Stimulated activated naive CD8-positive, alpha-beta T cell treated with anti-CD3 and anti-CD28 coated beads, Interleukin-15, Interleukin-2, amounts not matched to agents 100 U/mL and 50 U/mL, for 24 hours (primary cell): Measurements from ENCODE around the gene BRK1.
"Not testable (repeated sequence)": the region's sequence is repeated elsewhere in the genome, so short reads cannot be mapped to it uniquely, and the experiment has no call there.

Experiments
- ATAC-seq: fragments of 150-1000 bp; cut with Tn5 transposase; one replicate; pipeline ENCODE4 v1.10.0; 2021
- DNase-seq: peaks from one replicate; pipeline ENCODE4 v3.0.0; 2021

The BRK1 gene

DNA sequence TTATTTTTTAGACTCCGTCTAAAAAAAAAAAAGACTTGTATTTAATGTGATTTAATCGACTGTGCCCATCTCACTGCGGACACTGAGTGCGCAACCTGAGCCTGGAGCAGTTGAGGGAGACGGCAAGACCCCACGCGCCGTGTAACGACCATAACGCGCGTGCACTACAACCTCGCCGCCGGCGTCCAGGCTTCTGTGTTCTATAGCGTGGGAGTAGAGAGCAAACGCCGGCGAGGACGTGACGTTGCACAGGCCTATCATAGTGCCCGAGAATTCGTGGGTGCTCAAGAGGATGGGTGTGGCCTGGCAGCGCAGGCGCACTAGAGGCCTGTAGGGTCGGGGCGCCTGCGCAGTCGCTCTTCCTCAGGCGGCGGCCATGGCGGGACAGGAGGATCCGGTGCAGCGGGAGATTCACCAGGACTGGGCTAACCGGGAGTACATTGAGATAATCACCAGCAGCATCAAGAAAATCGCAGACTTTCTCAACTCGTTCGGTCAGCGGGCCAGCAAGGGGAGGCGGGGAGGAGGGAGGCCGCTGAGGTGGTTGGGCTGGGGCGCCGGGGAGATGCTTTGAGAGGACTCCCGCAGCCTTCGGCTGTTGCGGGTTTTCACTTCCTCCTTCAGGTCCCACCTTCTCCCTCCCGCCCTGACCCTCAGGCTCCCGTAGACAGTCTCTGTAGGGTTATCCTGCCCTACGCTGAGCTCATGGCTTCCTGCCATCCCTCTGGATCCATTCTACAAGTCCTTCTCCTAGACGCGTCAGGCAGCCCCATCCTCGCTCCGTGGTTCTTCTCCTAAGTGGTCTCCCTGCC, at the start of gene BRK1:
BRK1 (plus strand) TSS at position 350 of the 812 bp plus-strand sequence; CDS start at position 377, 27 bp downstream.
- peak; percentile 99 for ATAC-seq

DNA sequence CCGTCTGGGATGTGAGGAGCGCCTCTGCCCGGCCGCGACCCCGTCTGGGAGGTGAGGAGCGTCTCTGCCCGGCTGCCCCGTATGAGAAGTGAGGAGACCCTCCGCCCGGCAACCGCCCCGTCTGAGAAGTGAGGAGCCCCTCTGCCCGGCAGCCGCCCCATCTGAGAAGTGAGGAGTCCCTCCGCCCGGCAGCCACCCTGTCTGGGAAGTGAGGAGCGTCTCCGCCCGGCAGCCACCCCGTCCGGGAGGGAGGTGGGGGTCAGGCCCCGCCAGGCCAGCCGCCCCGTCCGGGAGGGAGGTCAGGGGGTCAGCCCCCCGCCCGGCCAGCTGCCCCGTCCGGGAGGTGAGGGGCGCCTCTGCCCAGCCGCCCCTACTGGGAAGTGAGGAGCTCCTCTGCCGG, 45.4 kb upstream of the BRK1 start:
- ATAC-seq: not testable (repeated sequence)

More for the DNA sequence above, at the start of gene BRK1:
- DNase-seq: peak; percentile 94

DNA sequence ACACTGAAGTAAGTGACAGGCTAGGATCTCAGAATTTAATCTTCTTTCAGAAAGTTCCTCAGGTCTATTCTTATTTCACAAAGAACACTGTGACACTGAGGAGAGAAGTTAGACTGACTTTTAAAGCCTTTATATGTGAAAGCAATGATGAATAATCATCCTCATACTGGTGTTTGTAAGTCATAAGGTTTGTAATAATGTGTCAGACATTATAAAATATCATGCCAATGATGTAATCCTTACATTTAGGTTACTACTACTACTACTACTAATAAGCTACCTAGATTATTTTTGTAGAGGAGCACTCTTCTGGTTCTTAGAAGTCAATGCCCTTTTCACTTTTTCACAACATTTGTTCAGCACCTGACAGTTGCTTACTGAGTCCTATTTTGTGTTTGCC, 40.8 kb upstream of the BRK1 start:
- ATAC-seq: no peak
- DNase-seq: no peak

More for the DNA sequence above, 45.4 kb upstream of the BRK1 start:
- DNase-seq: not testable (repeated sequence)

DNA sequence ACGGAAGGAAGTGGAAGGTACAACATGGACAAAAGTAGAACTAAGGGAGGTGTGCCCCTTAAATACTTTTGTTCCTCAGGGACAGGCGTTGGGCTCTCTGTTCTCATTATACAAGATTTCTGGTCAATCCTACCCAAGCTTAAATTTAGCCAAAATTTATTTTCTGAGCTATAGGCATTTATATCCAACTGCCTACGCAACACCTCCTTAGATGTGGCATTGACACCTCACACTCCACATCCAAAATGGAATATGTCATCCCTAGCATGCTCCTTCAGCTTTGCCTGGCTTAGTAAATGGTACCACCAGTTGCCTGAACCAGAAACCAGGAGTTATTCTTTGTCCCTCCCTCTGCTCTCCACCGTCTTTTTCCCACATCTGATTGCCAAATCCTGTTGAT, 33.6 kb upstream of the BRK1 start:
- ATAC-seq (no peak), DNase-seq (no peak)

DNA sequence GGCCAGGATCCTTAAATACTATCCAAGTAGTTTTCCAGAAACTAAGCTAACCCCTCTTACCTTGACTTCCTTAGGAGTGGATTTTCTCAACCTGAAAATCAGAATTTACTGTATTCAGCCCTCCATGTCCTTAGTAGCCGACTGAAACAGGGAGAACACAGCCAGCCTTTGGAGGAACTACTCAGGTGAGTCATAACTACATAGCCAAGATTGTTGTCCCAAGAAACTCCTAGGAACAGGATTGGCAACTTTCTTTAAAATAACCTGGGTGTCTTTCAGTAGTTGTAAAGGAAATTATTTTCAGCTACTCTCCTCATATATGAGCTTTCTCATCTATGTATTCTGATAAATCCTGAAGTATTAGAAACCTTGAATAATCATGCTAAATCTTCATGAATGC, 29.7 kb upstream of the BRK1 start:
- DNase-seq (no peak), ATAC-seq (no peak)

DNA sequence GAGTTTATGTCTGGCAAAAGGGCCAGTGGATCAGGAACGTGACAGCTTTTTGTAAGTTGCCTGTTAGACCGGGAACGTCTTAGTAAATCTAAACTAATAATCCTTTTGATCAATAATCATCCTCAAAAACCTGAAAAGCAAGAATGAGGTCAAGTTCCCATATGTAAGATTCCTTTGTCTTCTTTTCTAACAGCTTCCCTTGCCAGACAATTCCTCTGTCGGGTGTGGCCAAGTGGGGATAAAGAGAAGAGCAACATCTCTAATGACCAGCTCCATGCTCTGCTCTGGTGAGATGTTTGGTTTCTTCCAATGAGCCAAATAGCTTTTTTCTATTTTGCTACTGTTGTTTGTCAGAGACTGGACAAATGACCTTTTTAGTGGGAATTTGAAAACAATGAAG, 27.2 kb upstream of the BRK1 start:
- DNase-seq (no peak), ATAC-seq (no peak)

DNA sequence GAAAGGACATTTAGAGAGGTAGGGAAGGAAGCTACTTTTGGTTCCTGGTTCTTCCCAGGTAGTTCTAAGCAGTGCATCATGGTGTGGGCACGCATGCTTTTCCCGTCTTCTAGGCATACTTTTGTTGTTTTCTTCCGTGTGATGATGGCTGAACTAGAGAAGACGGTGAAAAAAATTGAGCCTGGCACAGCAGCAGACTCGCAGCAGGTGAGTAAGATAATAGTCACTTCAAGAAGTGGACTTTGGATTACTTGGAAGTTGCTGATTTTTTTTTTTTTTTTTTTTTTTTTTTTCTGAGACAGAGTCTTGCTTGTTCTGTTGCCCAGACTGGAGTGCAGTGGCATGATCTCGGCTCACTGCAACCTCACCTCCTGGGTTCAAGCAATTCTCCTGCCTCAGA, 25.3 kb upstream of the BRK1 start:
- no peak for ATAC-seq

DNA sequence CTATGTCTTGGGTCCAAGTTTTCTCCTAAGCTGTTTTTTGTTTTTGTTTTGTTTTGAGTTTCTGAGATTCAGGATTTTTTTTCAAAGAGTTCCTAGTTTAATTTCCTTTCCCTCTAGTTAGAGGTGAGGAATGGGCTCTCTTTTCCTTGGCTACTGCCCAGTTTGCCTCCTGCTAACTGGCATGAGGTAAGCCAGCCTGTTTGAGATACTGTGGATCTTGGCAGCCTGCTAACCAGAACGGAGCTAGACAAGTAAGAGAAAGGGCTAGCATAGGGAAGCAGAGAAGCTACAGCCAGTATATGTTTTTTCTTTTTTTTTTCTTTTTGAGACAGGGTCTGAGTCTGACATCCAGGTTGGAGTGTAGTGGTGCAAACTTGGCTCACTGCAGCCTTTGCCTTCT, 24.7 kb upstream of the BRK1 start:
- ATAC-seq, DNase-seq: not testable (repeated sequence)

More for the DNA sequence above, 25.3 kb upstream of the BRK1 start:
- DNase-seq: no peak

DNA sequence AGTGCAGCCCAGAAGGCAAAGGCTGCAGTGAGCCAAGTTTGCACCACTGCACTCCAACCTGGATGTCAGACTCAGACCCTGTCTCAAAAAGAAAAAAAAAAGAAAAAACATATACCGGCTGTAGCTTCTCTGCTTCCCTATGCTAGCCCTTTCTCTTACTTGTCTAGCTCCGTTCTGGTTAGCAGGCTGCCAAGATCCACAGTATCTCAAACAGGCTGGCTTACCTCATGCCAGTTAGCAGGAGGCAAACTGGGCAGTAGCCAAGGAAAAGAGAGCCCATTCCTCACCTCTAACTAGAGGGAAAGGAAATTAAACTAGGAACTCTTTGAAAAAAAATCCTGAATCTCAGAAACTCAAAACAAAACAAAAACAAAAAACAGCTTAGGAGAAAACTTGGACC, 24.1 kb upstream of the BRK1 start:
- ATAC-seq, DNase-seq: not testable (repeated sequence)

DNA sequence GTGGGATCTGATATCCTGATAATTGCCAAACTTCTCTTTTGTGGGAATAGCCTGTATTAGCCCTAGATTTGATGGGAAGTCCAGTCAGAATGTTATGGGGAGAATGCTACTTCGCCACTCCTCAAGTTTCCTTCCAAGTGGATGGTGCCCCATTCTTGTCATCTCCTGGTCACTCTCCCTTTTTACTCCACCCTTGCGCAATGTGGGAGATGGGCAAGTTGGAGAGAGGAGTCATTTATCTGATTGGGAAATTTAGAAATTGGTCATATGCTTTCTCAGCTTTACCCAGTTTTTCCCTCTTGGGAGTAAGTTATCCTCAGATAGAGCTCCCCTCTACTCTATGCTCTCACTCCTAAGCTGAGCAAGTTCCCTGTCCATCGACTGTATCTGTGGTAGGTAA, 21.8 kb upstream of the BRK1 start:
- ATAC-seq: no peak
- DNase-seq: no peak

DNA sequence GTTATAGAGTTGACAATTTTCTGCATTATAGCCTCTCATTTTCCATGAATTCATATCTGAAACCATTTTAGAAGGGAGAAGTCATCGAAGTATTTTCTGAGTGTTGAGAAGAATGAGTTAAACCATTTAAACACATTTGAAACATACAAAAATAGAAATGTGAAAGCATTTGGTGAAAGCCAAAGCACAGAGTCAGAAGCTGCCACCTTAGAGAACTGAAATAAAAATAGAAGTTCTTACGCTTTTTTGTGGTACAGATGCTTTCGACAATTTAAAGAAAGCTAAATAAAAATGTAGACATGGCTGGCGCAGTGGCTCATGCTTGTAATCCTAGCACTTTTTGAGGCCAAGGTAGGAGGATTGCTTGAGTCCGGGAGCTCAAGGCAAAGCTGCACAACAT, 16.4 kb upstream of the BRK1 start:
- ATAC-seq (no peak), DNase-seq (no peak)

DNA sequence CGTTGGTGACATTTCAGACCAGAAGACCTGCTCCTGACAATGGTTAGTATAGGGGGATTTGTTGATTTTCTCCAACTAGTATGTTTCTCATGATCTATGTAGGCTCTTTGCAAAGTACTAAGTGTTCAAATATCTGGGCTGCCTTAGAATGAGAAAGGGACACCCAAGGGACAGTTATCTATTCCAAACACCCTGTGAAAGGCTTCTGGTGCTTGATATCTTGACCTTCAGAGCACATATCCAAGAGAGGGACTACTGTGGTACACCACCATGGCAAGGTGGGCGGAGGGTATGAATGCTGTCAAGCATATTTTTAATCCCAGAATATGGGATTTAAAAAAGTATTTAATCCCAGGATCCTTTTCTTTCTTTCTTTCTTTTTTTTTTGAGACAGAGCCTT, 8.6 kb upstream of the BRK1 start:
- no peak for DNase-seq
- ATAC-seq: no peak

DNA sequence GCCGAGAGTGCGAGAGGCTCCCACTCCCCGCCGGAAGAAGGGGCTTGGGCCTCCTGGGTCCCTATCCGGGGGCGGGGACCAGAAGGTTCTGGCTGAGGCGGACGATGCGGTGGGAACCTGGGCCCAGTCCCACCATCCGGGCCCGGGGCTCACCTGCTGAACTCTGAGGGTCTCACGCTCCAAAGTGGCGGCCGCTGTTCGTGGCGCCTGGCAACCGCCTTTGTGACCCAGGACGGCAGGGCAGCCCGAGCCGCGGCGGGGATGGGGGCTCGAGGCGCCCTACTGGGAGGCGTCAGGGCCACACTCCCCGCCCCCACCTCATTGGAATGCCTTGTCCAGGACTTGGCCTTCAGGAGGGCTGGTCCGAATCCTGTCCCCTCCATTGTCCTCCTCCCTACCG, 7.4 kb upstream of the BRK1 start, which contains the start of gene FANCD2OS:
FANCD2OS (minus strand) TSS at position 165 of the 400 bp plus-strand sequence. CDS start 3,481 bp downstream, outside the sequence.
- DNase-seq: no peak
- no peak for ATAC-seq

DNA sequence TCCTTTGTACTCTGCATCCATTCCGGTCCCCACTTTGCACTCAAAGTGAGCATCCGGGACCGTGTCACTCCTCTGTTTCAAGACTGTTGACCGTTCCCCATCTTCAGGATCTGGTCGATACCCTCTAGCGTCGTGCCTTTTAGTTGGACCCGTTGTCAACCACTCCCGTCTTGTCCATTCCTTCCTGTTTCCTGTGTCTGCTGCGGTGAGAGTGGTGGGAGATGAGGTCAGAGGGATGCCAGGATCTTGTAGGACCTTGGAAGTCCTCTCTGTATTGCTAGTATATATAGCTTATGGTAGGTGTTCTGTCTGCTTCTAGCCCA, 624 bp downstream of the BRK1 start:
- ATAC-seq: no peak
- no peak for DNase-seq

DNA sequence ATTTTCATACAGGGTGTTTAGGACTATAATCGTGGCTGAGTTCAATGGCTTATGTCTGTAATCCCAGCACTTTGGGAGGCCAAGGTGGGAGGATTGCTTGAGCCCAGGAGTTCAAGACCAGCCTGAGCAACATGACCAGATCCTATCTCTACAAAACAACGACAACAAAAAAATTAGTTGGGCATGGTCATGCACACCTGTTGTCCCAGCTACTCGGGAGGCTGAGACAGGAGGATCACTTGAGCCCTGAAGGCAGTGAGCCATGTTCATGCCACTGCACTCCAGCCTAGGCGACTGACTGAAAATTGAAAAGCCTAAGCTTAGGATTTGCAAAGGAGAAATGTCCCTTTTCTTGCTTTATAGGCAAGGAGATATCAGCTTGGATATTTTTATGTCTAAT, 1.5 kb downstream of the BRK1 start:
- ATAC-seq (no peak), DNase-seq (no peak)

DNA sequence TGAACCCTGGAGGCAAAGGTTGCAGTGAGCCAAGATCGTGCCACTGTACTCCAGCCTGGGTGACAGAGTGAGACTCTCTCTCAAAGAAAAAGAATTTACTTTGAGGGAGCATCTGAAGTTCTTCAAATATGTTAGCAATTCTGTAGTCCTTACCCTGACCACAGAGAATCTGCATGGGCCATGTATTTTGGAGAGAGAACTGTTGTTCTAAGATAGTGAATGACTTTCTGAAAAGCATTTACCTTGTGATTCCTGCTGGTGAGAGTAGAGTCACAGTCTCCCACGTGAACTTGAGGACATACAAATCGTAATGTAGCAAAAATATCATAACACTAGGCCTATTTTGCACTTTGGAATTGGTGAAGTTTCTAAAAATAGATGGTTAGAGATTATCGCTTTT, 3.9 kb downstream of the BRK1 start:
- ATAC-seq: no peak
- DNase-seq: no peak

DNA sequence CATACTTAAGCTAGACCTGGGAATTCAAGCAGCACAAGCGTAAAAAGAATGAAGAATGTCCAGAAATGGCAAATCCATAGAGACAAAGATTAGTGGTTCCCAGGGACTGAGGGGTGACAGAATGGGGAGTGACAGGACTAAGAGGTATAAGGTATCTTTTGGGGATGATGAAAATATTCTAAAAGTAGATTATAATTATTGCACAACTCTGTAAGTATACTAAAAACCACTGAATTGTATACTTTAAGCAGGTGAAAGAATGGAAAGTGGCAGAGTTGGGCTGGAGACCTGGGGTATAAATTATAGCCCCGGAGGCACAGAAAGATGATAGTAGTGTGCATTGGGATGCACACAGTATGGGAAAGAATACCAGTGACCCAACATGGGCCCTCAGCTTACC, 5.6 kb downstream of the BRK1 start:
- DNase-seq (no peak), ATAC-seq (no peak)

DNA sequence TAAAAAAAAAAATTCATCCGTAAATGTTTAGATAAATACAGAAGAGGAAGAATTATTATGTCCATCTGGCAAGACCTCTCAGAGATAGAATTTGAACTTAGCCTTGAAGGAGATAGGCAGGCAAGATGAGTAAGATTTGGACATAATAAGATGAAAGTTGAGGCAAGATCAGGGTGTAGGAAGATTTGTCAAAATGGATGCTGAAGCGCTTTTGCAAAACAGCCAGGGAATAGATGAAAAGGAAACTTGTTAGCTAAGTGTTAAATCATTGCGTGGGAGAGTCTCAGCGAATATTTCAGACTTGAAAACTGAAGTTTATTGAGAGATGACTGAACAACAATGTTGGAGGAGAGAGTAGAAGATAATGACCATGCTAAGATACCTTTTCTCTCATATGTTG, 7.2 kb downstream of the BRK1 start:
- DNase-seq: no peak
- no peak for ATAC-seq

DNA sequence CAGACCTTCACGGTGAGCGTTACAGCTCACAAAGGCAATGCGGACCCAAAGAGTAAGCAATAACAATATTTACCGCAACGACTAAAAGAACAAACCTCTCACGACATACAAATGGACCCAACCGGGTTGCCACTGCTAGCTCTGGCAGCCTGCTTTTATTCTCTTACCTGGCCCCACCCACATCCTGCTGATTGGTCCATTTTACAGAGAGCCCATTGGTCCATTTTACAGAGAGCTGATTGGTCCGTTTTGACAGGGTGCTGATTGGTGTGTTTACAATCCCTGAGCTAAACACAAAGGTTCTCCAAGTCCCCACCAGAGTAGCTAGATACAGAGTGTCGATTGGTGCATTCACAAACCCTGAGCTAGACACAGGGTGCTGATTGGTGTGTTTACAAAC, 20.4 kb downstream of the BRK1 start:
- not testable (repeated sequence) for ATAC-seq, DNase-seq

DNA sequence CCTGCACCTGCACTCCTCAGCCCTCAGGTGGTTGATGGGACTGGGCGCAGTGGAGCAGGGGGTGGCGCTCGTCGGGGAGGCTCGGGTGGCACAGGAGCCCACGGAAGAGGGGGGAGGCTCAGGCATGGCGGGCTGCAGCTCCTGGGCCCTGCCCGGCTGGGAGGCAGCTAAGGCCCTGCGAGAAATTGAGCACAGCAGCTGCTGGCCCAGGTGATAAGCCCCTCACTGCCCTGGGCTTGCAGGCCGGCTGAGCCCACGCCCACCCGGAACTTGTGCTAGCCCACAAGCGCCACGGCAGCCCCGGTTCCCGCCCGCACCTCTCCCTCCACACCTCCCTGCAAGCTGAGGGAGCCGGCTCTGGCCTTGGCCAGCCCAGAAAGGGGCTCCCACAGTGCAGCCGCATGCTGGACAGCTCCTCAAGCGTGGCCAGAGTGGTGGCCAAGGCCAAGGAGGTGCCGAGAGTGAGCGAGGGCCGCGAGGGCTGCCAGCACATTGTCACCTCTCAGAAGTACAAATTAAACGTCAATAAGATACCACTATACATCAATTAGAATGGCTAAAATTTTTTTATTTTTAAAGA, 21.0 kb downstream of the BRK1 start:
- no peak for ATAC-seq

DNA sequence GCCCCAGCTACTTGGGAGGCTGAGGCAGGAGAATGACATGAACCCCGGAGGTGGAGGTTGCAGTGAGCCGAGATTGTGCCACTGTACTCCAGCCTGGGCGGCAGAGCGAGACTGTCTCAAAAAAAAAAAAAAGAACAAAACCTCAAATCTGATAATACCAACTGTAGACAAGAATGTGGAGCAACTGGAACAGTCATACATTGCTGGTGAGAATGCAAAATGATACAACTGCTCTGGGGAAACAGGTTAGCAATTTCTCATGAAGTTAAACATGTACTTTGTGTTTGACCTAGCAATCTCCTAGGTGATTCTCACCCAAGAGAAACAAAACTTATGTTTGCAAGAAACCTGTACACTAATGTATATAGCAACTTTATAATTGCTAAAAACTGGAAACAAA, 21.7 kb downstream of the BRK1 start:
- DNase-seq (no peak), ATAC-seq (no peak)

More for the DNA sequence above, 21.0 kb downstream of the BRK1 start:
- DNase-seq: no peak

DNA sequence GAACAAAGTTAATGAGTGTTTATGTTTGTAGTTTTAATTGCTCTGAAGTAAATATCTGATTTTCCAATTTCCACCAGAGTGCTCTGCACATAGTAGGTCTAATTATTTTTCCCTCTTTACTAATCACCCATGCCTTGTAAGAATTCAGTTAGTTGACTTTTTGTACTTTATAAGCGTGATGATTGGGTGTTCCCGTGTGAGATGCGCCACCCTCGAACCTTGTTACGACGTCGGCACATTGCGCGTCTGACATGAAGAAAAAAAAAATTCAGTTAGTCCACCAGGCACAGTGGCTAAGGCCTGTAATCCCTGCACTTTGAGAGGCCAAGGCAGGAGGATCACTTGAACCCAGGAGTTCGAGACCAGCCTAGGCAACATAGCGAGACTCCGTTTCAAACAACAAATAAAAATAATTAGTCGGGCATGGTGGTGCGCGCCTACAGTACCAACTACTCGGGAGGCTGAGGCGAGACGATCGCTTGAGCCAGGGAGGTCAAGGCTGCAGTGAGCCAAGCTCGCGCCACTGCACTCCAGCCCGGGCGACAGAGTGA, 25.6 kb downstream of the BRK1 start:
- no peak for ATAC-seq
- DNase-seq: no peak

DNA sequence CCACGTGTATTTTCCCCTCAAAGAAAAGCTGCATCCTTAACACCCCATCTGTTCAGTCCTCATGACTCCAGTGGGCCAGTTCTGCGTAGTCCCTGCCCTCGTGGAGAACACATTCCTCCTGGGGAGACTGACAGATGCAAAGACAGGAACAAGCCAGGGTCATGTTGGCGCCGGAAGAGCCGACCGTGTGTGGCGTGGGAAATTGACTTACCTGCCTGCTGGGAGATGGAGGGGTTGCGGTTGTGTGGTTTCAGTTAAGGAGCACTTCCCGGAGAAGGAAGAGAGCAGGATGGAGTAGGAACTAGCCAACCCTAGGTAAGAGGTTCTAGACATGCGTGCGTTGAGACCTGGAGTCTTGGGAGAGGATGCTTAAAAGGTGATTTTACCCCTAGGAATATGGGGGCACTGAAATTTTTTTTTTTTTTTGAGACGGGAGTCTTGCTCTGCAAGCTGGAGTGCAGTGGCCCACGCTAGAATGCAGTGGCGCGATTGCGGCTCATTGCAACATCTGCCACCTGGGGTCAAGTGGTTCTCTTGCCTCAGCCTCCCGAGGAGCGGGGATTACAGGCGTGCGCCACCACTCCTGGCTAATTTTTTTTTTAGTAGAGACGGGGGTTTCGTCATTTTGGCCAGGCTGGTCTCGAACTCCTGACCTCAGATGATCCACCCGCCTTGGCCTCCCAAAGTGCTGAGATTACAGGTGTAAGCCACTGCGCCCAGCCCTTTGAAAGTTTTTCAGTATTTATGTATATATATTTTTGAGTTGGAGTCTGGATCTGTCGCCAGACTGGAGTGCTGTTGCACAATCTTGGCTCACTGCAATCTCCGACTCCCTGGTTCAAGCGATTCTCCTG, 27.5 kb downstream of the BRK1 start:
- ATAC-seq: no peak
- peak; percentile 18 for DNase-seq
